GM19324 (cell line): Measurements from ENCODE around the gene ASTN2.

ENCODE experiments used
- ATAC-seq: cut with Tn5 transposase; IDR thresholded peaks from one replicate; pipeline ENCODE4 v1.9.1; 2021; ENCODE audit warnings: mild to moderate bottlenecking, moderate library complexity; ENCODE audit not compliant: unreplicated experiment, low FRiP score

The ASTN2 gene

DNA sequence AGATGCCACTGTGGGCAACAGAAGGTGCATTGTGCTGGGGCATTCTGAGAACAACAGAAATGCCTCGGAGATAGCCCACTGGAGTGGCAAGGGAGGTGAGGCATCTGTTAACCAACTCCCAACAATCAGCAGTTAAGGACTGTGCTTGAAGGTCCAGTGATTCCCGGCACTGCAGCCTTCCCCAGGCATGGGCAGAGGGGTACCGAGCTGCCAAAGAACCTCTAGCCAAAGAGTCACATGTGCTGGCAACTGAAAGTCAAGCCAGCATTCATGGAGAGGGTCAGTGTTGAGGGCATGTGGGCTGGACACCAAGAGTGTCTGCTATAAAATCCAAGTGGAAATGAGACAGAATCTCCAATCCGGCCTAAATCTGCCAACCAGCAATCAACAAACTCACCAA is 149.6 kb downstream of the ASTN2 start:
- no peak for ATAC-seq

DNA sequence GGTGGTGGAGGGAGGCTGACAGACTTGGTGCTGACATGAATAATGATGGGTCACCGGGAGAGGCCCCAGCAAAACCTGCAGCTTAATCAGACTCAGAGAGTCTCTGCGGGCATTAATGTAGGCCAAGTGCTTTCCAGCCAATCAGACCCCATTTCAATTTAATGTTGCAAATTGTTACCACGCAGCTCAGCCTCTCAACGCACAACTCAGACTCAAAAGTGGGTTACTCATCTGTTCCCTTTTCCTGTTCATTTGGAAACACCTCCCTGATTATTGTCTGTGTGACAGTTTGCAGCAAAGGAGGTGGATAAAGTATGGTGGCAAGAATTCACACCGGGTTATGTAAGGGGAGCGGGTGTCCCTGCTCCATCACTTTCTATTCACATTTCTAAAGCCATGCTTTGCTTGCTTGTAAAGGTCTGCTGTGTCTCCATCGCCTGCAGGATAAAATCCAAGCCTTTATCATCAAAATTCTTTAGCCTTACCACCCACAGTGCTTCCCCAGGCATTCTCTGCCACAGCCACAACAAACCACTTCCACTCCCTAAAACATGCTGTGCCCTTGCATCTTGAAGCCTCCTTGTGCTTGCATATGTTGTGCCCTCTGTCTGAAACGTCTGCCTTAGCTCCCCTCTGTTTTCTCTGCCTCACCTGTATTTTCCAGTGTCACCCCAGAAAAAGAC is 156.5 kb downstream of the ASTN2 start:
- ATAC-seq, result no peak

DNA sequence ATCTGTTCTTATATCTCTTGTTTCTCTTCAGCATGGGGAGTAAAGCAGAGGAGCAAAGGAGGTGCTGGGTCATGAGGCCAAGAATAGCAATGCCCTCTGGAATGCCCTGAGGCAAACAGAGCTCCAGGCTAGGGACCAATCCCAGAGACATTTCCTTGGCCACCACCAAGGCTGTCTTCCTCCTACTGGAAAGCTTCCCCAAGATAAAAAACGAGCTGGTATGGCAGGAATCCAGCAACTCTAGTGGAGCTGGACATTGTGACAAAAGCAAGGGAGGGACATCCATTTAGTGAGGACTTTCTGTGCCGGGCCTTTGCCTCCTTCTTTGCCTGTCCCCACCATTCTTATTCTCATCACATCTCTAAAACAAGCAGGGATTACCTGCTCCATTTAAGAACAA is 161.6 kb downstream of the ASTN2 start:
- ATAC-seq, result no peak

DNA sequence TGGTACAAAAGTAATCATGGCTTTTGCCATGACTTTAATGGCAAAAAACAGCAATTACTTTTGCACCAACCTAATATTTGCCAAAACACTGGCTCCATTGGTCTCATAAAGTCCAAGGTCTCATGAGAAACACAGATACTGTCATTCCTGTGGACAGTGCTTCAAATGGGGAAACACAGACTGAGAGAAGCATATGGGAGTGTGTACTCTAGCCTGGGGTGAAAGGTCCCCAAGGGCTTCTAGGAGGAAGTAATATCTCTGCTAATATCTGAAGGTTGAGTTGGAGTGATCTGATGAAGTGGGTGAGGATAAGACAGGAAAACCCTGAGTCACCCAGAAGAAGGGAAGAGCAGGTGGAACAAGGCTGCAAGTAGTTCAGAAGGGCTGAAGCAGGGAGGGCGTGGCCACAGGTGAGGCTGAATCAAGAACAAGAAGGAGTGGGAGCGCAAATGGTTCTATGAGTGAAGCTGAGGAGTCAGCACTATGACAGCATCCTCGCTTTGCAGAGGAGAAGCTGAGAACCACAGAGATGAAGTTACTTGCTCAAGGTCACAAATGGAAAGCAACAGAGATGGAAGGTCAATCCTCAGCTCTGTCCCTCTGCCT is 164.1 kb downstream of the ASTN2 start:
- ATAC-seq, result no peak

DNA sequence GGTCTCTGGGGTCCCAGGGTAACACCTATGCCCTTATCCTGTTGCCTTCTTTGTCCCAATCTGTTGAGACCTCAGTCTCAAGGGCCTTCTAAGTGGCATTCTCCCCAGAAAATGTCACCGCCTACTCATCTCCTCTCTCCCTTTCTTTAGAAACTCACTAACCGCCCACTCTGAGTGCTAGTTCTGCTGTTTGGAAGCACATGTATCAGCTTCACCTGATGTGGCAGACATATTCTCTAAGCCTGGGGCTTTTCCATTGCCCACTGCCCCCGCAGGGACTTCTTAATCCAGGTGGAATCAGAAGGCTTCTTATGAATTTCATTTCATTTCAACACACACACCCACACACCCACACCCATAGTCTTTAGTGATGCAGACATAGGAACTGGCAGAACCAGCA is 165.1 kb downstream of the ASTN2 start:
- no peak for ATAC-seq

DNA sequence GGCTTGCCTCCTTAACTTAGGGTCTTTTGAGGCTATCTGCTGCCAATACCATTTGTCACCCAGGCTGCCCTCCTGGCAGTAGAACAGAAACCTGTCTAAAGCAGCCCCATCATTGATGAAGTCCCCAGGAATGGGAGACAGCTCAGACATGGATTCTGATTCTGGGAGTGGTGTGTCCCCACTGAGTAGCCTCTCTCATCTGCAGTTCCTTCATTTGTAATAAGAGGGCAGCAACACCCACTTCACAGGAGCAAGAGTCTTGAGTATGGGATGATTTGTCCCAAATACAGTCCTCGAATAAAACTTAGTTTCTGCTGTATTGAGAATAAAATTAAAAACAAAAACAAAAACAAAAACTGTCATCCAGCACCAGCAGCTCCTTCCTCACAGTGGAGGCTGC is 167.6 kb downstream of the ASTN2 start:
- no peak for ATAC-seq

DNA sequence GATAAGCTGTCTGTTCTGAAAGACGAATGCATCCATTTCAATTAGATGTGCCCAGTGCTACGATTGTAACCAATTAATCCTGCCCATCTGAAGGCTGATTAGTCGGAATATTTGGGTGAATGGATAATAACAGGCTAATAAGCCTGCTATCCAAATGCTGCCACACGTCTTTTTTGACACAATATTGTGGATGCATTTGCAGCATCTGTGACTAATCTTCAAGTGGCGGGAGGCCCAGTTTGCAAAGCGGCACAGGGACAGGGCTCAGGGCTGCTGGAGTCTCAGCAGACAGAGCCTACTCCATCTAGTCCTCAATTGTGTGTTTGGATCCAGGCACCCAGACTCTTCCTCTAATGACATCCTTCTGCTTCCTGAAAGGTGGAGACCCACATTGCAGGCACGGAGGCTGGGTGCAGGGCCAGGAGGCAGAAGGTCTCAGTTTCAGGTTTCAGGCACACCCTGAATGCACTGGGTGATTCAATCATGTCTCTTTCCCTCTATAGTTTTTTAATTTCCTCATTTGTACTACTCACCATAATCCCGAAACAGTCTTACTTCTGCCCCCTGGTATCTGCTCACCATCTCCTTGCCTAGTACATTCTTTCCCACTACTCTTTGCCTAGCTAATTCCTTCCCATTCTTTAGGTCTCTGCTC is 169.6 kb downstream of the ASTN2 start:
- no peak for ATAC-seq

DNA sequence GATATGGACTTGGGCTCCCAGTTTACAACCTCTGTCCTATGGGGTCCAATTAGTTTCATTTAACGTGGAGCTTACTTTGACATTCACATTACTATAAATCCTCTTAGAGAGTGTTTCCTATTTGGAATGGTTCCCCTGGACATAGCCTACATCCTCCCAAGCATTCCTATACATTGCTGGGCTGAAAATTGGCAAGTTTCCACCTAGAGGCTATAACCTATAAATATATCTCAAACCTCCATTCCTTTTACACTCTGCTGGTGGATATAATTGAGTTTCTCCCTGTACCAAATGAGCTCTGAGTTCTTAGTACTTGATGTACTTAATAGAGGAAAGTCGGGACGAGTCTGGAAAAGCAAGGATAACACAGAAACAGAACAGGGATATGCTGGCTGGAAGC is 172.8 kb downstream of the ASTN2 start:
- no peak for ATAC-seq

DNA sequence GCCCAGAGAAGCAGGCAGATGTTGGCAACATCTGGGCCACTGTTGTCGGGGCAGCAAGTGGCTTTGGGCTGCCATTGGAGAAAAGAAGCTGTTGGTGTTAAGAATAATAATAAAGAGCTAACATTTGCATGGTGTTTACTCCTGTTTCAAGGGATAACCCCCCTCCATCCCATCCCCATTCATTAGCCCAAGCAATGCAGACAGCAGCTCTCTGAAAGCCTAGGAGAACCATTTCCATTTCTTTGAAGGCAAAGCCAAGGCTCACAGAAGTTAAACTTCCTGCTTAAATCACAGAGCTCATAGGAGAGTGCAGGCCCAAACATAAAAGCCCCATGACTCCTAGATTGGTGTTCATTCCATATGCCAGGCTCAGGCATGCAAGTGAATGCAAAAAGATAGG is 175.4 kb downstream of the ASTN2 start:
- no peak for ATAC-seq

DNA sequence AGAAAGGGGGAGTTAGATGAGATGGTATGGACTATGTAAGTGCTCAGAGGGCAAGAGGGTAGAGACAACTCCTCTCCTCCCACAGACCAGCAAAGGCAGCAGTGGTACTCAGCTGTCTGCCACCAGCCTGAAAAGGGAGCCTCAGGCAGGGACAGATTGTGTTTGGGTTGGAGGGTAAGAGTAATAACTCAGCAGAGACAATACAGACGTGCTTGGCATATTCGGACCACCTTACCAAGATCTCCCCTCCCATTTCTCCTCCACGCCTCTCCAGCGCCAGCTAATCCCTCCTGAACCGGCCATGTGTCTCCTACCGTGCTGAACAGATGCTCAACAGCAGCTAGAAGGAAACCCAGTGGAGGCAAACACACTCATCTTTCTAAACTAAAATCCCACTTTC is 180.8 kb downstream of the ASTN2 start:
- no peak for ATAC-seq

DNA sequence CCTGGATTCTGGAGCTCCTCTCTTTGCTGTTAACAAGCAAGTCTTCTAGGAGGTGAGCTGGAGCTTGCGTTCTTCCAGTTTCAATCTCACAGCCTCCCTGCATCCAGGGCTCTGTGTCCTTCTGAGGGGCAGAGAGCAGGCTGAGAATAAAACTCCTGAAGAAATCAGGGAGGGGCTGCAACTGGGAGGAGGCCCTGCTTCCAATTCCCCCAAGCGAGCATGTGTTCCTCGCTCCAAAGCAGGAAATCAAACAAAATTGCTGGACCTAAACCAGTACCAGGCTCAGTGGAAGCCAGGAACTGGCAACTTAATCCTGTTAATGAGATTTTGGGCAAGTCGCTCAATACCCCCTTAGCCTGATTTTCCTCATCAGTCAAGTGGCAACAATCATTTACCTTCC is 181.8 kb downstream of the ASTN2 start:
- no peak for ATAC-seq

DNA sequence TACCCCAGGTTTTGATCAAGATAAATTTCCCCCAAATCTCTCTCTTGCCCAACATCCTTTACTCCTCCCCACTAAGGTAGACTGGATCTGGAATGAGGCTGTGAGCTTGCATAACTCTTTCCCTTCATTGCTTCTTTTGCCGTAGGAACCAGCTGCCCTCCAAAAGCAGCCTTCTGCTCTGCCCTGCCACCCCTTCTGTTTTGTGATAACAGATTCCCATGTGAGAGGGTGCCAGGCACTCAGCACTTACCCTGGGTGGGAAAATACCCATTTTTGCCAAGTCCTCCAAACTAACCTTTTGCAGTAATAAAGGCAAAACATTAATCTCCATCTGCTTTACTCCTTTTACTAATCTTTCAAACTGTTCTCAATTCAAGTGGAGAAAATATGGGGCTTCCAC is 182.6 kb downstream of the ASTN2 start:
- ATAC-seq, result no peak

DNA sequence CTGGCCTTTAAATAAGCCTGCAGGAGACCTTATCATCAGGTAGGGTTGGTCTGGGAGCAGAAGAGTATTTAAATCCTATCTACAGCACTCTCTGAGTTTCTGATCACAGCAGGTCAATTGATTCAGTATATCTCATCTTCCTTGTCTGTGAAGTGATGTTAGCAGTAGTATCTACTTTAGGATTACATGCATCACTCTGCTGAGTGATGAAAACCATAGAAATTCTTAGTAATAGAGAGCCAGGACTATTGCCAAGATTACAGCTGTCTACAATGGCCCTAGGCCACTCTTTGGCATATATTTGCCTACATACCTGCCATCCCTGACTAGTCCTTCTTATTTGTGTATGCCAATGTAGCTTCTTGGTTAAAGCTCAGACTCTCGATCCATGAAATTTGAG is 183.8 kb downstream of the ASTN2 start:
- no peak for ATAC-seq

DNA sequence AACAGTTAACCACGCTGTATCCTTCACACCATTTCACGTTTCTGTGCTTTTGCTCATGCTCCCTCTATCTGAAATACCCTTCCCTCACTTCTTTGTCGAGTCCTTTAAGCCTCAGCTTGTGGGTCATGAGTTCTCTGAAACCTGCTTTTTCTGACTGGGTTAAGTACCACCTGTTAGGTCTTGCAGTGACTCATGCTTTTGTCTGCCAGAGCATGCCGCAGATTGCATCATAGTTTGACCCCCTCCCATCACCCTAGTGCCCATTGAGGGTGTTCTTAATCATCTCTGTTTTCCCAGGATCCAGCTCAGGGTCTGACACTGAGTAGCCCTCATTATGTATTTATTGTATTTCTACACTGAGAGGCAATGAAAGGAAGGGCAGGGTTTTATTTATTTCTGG is 190.2 kb downstream of the ASTN2 start:
- no peak for ATAC-seq

DNA sequence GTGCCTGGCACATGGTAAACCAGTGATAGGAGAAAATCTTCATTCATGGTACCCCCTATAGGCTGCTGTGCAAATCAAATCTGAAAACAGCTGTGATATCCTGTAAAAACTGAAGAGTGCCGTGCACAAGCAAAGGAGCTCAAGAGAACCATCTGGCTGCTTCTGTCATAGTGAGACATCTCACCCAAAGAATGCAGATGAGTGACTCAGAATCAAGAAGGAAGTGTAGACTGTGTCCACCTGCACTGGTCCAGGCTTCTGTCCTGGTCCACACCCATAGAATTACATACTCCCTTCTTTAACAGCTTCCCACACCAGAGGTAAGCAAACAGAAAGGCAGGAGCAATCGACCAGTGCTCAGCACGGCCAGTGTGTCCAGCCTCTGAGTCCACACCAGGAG is 195.9 kb downstream of the ASTN2 start:
- ATAC-seq, result no peak

DNA sequence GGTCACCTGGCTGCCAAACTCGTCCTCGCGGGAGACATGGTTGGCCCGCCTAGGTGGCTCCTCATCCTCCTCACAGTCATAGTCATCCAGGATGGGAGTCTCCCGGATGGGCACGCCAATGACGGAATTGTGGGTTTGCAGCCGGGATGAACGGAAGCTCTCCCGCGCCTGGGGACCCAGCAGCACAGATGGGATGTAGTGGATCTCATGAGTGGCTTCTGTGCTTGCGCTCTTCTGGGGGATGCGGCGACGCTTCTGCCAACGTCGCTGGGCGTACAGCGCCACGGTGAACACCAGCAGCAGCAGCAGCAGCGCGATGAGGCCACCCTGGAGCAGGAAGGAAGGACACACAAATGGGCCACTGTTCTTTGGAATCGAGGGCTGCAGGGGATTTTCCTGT is 200.4 kb downstream of the ASTN2 start:
- ATAC-seq, result no peak

DNA sequence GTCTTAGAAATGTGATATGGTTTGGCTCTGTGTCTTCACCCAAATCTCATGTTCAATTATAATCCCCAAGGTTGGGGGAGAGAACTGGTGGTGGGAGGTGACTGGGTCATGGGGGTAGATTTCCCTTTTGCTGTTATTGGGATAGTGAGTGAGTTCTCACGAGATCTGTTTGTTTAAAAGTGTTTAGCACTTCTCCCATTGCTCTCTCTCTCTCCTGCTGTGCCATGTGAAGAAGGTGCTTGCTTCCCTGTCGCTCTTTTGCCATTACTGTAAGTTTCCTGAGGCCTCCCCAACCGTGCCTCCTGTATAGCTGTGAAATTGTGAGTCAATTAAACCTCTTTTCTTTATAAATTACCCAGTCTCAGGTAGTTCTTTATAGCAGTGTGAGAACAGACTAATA is 203.6 kb downstream of the ASTN2 start:
- ATAC-seq, result no peak

DNA sequence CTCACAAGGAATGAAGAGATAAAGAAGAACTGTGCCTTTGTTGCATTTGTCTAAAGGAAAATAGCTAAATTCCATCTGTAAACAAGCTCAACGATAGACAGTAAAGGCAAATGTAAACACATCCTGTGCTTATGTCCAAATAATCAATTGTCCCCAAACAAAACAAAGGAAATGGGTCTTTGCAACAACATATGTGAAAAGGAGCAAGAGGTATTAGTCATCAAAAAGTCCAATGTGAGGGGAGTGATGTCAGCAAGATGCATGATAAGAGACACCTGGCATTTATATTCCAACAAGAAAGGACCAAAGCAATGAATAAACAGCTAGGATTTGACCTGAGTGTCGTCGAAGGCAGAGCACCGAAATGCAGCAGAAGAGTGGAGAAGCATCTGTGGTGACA is 209.1 kb downstream of the ASTN2 start:
- no peak for ATAC-seq

DNA sequence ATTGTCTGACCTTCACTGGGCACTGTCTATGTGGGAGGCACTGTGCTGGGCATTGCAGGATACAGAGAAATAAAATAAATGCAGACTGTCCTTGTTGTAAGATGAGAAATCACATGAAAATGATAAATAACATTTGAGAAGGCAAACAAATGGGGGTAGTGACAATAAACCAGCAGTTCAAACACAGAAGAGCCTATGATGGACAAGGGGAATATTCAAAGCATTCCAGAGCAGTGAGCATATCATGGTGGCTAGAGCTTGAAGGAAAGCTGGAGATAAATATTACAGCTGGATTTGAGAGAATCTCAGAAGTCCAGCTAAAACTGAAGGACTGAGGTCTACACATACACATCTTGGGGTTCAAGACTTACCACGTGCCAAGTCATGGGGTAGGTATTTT is 209.9 kb downstream of the ASTN2 start:
- ATAC-seq, result no peak

DNA sequence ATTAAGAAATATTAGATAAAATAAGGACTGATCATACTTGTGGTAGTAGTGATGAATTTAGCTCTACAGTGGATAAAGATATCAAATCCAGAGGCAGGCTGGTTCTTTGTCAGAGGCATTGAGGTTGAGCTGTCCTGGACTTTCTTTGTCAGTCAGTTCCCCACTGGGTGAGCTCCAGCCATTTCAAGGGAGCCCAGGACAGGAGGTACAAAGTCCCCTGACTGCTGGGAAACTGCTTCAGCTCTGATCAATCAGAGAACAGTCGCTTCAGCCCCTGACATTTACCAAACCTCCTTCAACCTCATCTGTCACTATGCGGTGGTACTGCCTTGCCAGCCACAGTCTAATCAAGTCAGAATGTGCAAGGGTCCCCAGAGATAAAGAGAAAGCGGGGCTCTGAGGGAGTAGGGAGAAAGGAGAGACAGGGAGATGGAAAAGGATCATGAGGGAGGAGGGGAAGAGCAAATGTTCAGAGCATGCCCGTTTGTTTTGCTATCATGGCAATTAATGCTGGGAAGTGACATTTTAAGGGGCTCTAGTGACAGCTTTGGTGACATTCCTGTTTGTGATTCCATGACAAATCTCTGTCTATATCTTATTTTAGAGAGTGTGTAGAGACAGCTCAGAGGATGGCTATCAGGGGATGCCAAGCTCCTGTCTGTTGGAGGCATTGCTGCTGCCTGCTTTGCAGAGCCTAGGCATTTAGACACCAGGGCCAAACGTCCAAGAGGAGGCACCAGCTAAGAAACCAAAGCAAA is 223.2 kb downstream of the ASTN2 start:
- no peak for ATAC-seq

DNA sequence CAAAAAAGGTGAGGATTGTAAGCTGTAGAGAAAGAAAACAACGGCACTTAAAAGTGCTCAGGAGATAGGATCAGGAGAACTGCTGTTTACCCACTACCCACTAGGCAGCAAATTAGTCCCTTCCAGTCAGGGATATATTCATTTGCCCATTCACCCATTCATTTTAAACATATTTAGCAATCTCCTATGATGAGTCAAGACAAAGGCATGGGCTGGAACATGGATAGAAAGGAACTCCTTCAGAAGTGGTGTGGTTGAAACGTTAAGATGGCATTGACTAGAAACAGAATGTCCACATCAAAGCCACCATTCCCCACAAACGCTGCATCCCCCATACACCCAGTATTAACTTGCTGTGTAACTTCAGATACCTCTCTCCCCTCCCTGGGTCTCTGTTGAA is 225.7 kb downstream of the ASTN2 start:
- no peak for ATAC-seq

DNA sequence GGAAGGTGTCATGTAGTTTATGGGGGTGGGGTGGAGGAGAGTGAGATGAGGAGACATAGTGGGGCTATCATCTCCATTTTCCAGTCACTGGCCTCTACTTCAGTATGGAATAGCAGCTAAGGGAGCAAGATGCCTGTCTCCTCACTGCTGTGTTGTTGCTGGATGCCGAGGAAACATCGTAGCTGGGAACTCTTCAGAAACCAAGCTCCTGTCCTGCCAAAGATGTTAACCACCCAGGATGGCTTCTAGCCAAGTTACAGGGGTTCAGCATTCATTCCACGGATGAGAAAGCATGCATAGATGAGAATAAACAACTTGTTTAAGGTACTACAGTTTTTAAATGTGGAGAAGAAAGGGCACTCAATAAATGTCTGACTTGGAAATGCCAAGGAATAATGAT is 226.5 kb downstream of the ASTN2 start:
- no peak for ATAC-seq
